GM23338 (cell line): Measurements from ENCODE around the gene RAB11FIP4. TPM values are rescaled to one million over a fixed set of nuclear protein-coding genes. Genes with fewer than 3 reads are reported as not detected.

Experiments
- ATAC-seq: fragments of 200-7000 bp; cut with Tn5 transposase; 3 replicates; pipeline ENCODE4 v1.9.1; 2020
- DNase-seq: peaks from one replicate; pipeline ENCODE4 v3.0.0-alpha.2; 2015; ENCODE audit warnings: low spot score
- H2AFZ ChIP-seq: fragments of 200-600 bp; sonication (generic); 2 replicates; pipeline ENCODE4 v1.8.0; 2016; ENCODE audit warnings: antibody characterized with exemption, mild to moderate bottlenecking, moderate library complexity
- H3F3A ChIP-seq: fragments of 200-600 bp; sonication (generic); replicated peaks from 2 replicates; pipeline ENCODE4 v1.8.0; 2017; ENCODE audit warnings: antibody characterized with exemption, mixed run types, low read depth
- H3K27ac ChIP-seq: fragments of 200-600 bp; sonication (generic); 2 replicates; pipeline ENCODE4 v1.6.1; 2016; ENCODE audit warnings: low read depth
- H3K27me3 ChIP-seq: fragments of 200-600 bp; sonication (generic); 2 replicates; pipeline ENCODE4 v1.8.0; 2016; ENCODE audit warnings: mild to moderate bottlenecking, mixed run types, moderate library complexity; ENCODE audit not compliant: insufficient read depth
- H3K36me3 ChIP-seq: fragments of 200-600 bp; sonication (generic); 2 replicates; pipeline ENCODE4 v1.8.0; 2016; ENCODE audit warnings: mild to moderate bottlenecking; ENCODE audit not compliant: insufficient read depth
- H3K4me1 ChIP-seq: fragments of 200-600 bp; sonication (generic); 2 replicates; pipeline ENCODE4 v1.8.0; 2016; ENCODE audit warnings: mild to moderate bottlenecking, moderate library complexity; ENCODE audit not compliant: insufficient read depth
- H3K4me2 ChIP-seq: fragments of 200-600 bp; sonication (generic); 2 replicates; pipeline ENCODE4 v1.7.1; 2017; ENCODE audit warnings: mixed run types
- H3K4me3 ChIP-seq: fragments of 200-600 bp; sonication (generic); 2 replicates; pipeline ENCODE4 v1.6.1; 2016; ENCODE audit warnings: mixed run types
- H3K79me2 ChIP-seq: fragments of 200-600 bp; sonication (generic); replicated peaks from 2 replicates; pipeline ENCODE4 v1.8.0; 2017; ENCODE audit warnings: mild to moderate bottlenecking; ENCODE audit not compliant: insufficient read depth
- H3K9me2 ChIP-seq: fragments of 200-600 bp; sonication (generic); 2 replicates; pipeline ENCODE4 v1.8.0; 2017; ENCODE audit not compliant: insufficient read depth
- H4K20me1 ChIP-seq: fragments of 200-600 bp; sonication (generic); replicated peaks from 2 replicates; pipeline ENCODE4 v1.8.0; 2017; ENCODE audit warnings: mild to moderate bottlenecking; ENCODE audit not compliant: insufficient read depth
- H3K27ac Mint-ChIP-seq: 2 replicates; pipeline ENCODE4 v1.8.0; 2020; ENCODE audit warnings: inconsistent platforms, mild to moderate bottlenecking, moderate library complexity, mixed read lengths
- H3K27me3 Mint-ChIP-seq: 3 replicates; pipeline ENCODE4 v1.8.0; 2022; ENCODE audit warnings: low read depth, mild to moderate bottlenecking, moderate library complexity, mixed read lengths, inconsistent platforms; ENCODE audit not compliant: insufficient read depth, poor library complexity
- H3K36me3 Mint-ChIP-seq: 3 replicates; pipeline ENCODE4 v1.8.0; 2021; ENCODE audit warnings: low read depth, mild to moderate bottlenecking, inconsistent platforms, moderate library complexity, mixed read lengths
- H3K4me1 Mint-ChIP-seq: 3 replicates; pipeline ENCODE4 v1.8.0; 2020; ENCODE audit warnings: mild to moderate bottlenecking, inconsistent platforms, mixed read lengths
- H3K4me3 Mint-ChIP-seq: 3 replicates; pipeline ENCODE4 v1.8.0; 2021; ENCODE audit warnings: moderate library complexity, mild to moderate bottlenecking, inconsistent platforms, mixed read lengths
- H3K9me3 Mint-ChIP-seq: 3 replicates; pipeline ENCODE4 v1.8.0; 2020; ENCODE audit warnings: moderate library complexity, mild to moderate bottlenecking, inconsistent platforms, mixed read lengths
- CREB1 ChIP-seq: fragments of 250-450 bp; sonication (Bioruptor Pico); IDR thresholded peaks from 2 replicates; pipeline ENCODE4 v1.5.0; 2020; ENCODE audit warnings: low read depth, mild to moderate bottlenecking, moderate library complexity
- CTCF ChIP-seq, 2 experiments: fragments of 200-600 bp in 1 of 2; sonication (generic) in 1 of 2; conservative IDR thresholded peaks; 2 replicates each; pipeline versions ENCODE4 v1.5.1 to v1.6.1; 2016 to 2017; ENCODE audit warnings: antibody characterized with exemption in 2 of 2, low read depth in 2 of 2, mild to moderate bottlenecking in 2 of 2, moderate library complexity in 1 of 2
- ETS1 ChIP-seq: IDR thresholded peaks from 2 replicates; pipeline ENCODE4 v1.6.1; 2016; ENCODE audit warnings: antibody characterized with exemption
- EZH2 ChIP-seq: fragments of 200-600 bp; sonication (generic); IDR thresholded peaks from one replicate; pipeline ENCODE4 v1.8.0; 2017; ENCODE audit warnings: antibody characterized with exemption, mild to moderate bottlenecking, low read depth; ENCODE audit not compliant: unreplicated experiment
- EZH2phosphoT487 ChIP-seq: fragments of 200-600 bp; sonication (generic); IDR thresholded peaks from one replicate; pipeline ENCODE4 v1.8.1; 2018; ENCODE audit warnings: antibody characterized with exemption; ENCODE audit not compliant: unreplicated experiment
- JUNB ChIP-seq: IDR thresholded peaks from one replicate; pipeline ENCODE4 v1.6.1; 2016; ENCODE audit warnings: antibody characterized with exemption; ENCODE audit not compliant: unreplicated experiment
- NANOG ChIP-seq: IDR thresholded peaks from 2 replicates; pipeline ENCODE4 v1.6.1; 2016; ENCODE audit warnings: antibody characterized with exemption, borderline replicate concordance
- POLR2AphosphoS5 ChIP-seq: IDR thresholded peaks from 2 replicates; pipeline ENCODE4 v1.6.1; 2016; ENCODE audit warnings: antibody characterized with exemption, low read depth
- REST ChIP-seq: IDR thresholded peaks from one replicate; pipeline ENCODE4 v1.6.1; 2018; ENCODE audit warnings: antibody characterized with exemption; ENCODE audit not compliant: unreplicated experiment
- STAT1 ChIP-seq: IDR thresholded peaks from one replicate; pipeline ENCODE4 v1.6.1; 2016; ENCODE audit warnings: antibody characterized with exemption; ENCODE audit not compliant: unreplicated experiment
- ZNF114 ChIP-seq: fragments of 250-450 bp; sonication (Bioruptor Pico); IDR thresholded peaks from 2 replicates; pipeline ENCODE4 v1.5.0; 2020; ENCODE audit warnings: mild to moderate bottlenecking, moderate library complexity
- ZNF331 ChIP-seq: fragments of 250-450 bp; sonication (Bioruptor Pico); IDR thresholded peaks from 2 replicates; pipeline ENCODE4 v1.5.0; 2020; ENCODE audit warnings: low read depth, mild to moderate bottlenecking, moderate library complexity
- ZNF462 ChIP-seq: fragments of 250-450 bp; sonication (Bioruptor Pico); IDR thresholded peaks from 2 replicates; pipeline ENCODE4 v1.5.0; 2020; ENCODE audit warnings: mild to moderate bottlenecking, moderate library complexity
- polyA plus RNA-seq: library from polyadenylated mRNA; unstranded; fragments of >200 nt; fragmentation: Nextera tagmentation; extraction: Ambion mirVana; gene quantifications from 2 replicates; pipeline ENCODE4 v1.2.1, GENCODE V29; 2016
- total RNA-seq: library from RNA; depleted of rRNA; stranded (reverse); fragments of >200 nt; shearing (Covaris generic); gene quantifications from 2 replicates; pipeline ENCODE4 v1.2.3, GENCODE V29; 2014

The RAB11FIP4 gene
- total and polyA plus RNA-seq, 2 experiments from 2014 or later, result 26.0 to 65.6 TPM

- Histone ChIP-seq H3K27ac (no peak overlapping the region), H3K36me3 (no peaks in the 10 kb centered on the region), H3K4me1 (peaks cover 4% of the 10 kb centered on the region; the same call in 1 of the 2 replicates), H3K27me3 (no peaks in the 10 kb centered on the region), H3K9me2 (no peaks in the 10 kb centered on the region), H2AFZ (no peak overlapping the region), H3K4me3 (no peak overlapping the region), H3K4me2 (no peak overlapping the region), H3K79me2 (no peaks in the 10 kb centered on the region), H4K20me1 (no peaks in the 10 kb centered on the region), H3F3A (no peaks in the 10 kb centered on the region)
- Mint-ChIP-seq H3K27ac (no peak overlapping the region; the same call in 1 of the 2 replicates), H3K9me3 (no peaks in the 10 kb centered on the region; the same call in 2 of the 3 replicates), H3K36me3 (no peaks in the 10 kb centered on the region), H3K27me3 (peaks cover 9% of the 10 kb centered on the region), H3K4me3 (no peak overlapping the region), H3K4me1 (peaks cover 10% of the 10 kb centered on the region)
- DNase-seq (no peak), ATAC-seq (no peak)
- TF ChIP-seq NANOG, result no peak
- TF ChIP-seq ZNF331 (CRISPR knock-in tag), result no peak
- TF ChIP-seq ZNF114, result no peak
- no peak for TF ChIP-seq POLR2AphosphoS5
- no peak for TF ChIP-seq EZH2
- TF ChIP-seq JUNB, result no peak
- TF ChIP-seq CREB1 (CRISPR knock-in tag), result no peak
- TF ChIP-seq EZH2phosphoT487, result no peak
- TF ChIP-seq ZNF462 (CRISPR knock-in tag), result no peak
- no peak for TF ChIP-seq STAT1
- no peak for TF ChIP-seq CTCF (conservative IDR thresholded peaks at IDR 0.05; ENCODE audit: low read depth in 2 of 2)
- no peak for TF ChIP-seq REST
- TF ChIP-seq ETS1, result no peak
Measured at GRCh38 chr17:31460226-31460721, 68.8 kb downstream of the RAB11FIP4 start.
